ENCODE data around the gene HDDC3.
A peak's percentile ranks its signal among the peaks of the same experiment; 100 is the strongest.

The HDDC3 gene, protein sequence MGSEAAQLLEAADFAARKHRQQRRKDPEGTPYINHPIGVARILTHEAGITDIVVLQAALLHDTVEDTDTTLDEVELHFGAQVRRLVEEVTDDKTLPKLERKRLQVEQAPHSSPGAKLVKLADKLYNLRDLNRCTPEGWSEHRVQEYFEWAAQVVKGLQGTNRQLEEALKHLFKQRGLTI

DNA sequence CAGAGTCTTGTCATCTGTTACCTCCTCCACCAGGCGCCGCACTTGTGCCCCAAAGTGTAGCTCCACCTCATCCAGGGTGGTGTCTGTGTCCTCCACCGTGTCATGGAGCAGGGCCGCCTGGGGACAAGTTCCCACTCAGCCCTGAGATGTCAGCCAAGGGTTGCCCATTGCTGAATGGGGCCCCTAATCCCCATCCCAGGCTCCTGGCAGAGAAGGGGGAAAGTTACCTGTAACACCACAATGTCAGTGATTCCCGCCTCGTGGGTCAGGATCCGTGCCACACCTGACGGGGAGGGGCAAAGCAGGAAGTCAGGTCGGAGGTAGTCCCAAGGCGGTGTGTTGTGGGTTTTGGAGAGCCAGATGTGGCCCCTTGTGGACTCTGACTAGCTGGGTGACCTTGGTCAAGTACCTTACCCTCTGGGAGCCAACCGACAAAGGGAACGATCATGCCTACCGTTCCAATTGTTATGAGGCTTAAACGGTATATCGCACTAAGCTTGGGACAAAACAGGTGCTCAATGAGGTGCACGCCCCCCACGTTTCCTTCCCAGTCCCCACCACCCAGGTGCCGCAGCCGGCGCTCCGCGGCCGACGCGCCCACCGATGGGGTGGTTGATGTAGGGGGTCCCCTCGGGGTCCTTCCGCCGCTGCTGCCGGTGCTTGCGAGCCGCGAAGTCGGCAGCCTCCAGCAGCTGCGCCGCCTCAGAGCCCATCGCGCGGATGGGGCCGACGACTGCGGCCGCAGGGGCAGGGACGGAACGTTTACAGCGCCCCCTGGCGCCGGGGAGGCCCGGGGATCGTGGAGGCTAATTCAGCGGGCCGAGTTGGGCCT lies at the start of gene HDDC3:
Gene HDDC3, minus strand, starts transcription at position 722 of the 832 bp plus-strand sequence. Its CDS starts 9 bp downstream, at position 713.
- peak; percentile 96 for DNase-seq (ENCODE audit: low read depth)
- H3K4me3 ChIP-seq (ENCODE audit: low read depth, low read length), result peak within 1 kb of the TSS; percentile 98
- TF ChIP-seq, protein P1, sequence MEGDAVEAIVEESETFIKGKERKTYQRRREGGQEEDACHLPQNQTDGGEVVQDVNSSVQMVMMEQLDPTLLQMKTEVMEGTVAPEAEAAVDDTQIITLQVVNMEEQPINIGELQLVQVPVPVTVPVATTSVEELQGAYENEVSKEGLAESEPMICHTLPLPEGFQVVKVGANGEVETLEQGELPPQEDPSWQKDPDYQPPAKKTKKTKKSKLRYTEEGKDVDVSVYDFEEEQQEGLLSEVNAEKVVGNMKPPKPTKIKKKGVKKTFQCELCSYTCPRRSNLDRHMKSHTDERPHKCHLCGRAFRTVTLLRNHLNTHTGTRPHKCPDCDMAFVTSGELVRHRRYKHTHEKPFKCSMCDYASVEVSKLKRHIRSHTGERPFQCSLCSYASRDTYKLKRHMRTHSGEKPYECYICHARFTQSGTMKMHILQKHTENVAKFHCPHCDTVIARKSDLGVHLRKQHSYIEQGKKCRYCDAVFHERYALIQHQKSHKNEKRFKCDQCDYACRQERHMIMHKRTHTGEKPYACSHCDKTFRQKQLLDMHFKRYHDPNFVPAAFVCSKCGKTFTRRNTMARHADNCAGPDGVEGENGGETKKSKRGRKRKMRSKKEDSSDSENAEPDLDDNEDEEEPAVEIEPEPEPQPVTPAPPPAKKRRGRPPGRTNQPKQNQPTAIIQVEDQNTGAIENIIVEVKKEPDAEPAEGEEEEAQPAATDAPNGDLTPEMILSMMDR (IDR thresholded peaks at IDR 0.05; ENCODE audit: low read depth, low read length), result peak; percentile 92
- TF ChIP-seq MYC (IDR thresholded peaks at IDR 0.05; ENCODE audit: low read depth, low read length) (peak; percentile 87), POLR2A (IDR thresholded peaks at IDR 0.05; ENCODE audit: extremely low read depth, insufficient read length) (peak; percentile 92)
- TF ChIP-seq, protein P2, sequence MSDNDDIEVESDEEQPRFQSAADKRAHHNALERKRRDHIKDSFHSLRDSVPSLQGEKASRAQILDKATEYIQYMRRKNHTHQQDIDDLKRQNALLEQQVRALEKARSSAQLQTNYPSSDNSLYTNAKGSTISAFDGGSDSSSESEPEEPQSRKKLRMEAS (IDR thresholded peaks at IDR 0.05; ENCODE audit: low read depth, low read length), result peak; percentile 75

DNA sequence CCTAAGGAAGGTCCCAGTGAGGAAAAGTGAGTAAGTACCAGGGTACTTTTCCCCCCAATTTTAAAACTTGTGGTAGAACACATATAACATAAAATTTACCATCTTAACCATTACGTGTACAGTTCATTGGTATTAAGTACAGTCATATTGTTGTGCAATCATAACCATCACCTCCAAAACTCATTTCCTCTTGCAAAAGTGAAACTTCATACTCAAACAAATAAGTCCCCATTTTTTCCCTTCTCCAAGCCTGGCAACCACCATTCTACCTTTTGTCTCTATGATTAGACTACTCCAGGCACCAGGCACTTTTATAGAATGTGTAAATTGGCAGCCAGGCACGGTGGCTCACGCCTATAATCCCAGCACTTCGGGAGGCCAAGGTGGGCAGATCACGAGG lies 49.8 kb upstream of the HDDC3 start:
- peak; percentile 66 for DNase-seq (ENCODE audit: low read depth)
- TF ChIP-seq, protein P2 (IDR thresholded peaks at IDR 0.05; ENCODE audit: low read depth, low read length), result no peak
- TF ChIP-seq POLR2A (IDR thresholded peaks at IDR 0.05; ENCODE audit: extremely low read depth, insufficient read length), result no peak
- TF ChIP-seq, protein P1 (IDR thresholded peaks at IDR 0.05; ENCODE audit: low read depth, low read length), result no peak
- TF ChIP-seq MYC (IDR thresholded peaks at IDR 0.05; ENCODE audit: low read depth, low read length), result no peak
- H3K4me3 ChIP-seq (ENCODE audit: low read depth, low read length), result no peak overlapping the region

DNA sequence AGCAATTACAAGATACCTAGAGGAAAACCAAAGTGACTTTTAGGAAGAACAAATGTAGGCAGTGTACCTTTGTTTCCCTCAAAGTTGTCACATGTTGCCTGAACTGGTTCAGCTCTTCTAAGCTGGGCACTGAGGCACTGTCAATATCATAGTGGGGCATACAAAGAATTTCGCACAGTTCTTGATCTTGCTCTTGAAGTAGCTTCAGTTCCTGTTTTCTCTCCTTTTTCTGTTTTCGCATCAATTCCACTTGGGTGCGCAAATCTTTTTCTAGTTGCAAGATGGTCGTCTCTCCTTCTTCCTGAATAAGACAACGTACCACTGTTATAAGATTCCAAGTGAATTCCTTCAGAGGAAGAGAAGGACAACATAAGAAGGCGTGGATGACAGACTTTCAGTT lies 49.3 kb upstream of the HDDC3 start:
- no peak overlapping the region for H3K4me3 ChIP-seq (ENCODE audit: low read depth, low read length)
- TF ChIP-seq MYC (IDR thresholded peaks at IDR 0.05; ENCODE audit: low read depth, low read length) (no peak), POLR2A (IDR thresholded peaks at IDR 0.05; ENCODE audit: extremely low read depth, insufficient read length) (no peak)
- TF ChIP-seq, protein P1 (IDR thresholded peaks at IDR 0.05; ENCODE audit: low read depth, low read length), result no peak
- TF ChIP-seq, protein P2 (IDR thresholded peaks at IDR 0.05; ENCODE audit: low read depth, low read length), result no peak
- DNase-seq (ENCODE audit: low read depth), result no peak

DNA sequence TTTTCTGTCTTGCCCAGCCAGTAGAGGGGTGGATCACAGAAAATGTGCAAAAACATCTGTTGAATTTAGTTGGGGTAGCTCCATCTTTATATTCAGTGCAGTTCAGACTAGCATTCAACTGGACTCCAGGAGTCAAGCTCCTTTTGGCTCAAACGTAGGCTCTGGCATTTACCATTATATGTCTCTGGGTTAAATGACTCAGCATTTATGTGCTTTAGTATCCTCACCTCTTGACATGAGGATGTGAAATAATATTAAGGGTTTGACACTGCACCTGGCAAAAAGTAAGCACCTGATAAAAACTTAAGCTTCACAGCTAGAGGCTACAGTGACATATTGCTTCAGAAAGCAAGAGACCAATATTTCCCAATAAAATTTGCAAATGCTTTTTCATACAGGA lies 47.2 kb upstream of the HDDC3 start:
- TF ChIP-seq, protein P2 (IDR thresholded peaks at IDR 0.05; ENCODE audit: low read depth, low read length), result no peak
- TF ChIP-seq, protein P1 (IDR thresholded peaks at IDR 0.05; ENCODE audit: low read depth, low read length), result no peak
- TF ChIP-seq MYC (IDR thresholded peaks at IDR 0.05; ENCODE audit: low read depth, low read length) (no peak), POLR2A (IDR thresholded peaks at IDR 0.05; ENCODE audit: extremely low read depth, insufficient read length) (no peak)
- H3K4me3 ChIP-seq (ENCODE audit: low read depth, low read length), result no peak overlapping the region
- no peak for DNase-seq (ENCODE audit: low read depth)

DNA sequence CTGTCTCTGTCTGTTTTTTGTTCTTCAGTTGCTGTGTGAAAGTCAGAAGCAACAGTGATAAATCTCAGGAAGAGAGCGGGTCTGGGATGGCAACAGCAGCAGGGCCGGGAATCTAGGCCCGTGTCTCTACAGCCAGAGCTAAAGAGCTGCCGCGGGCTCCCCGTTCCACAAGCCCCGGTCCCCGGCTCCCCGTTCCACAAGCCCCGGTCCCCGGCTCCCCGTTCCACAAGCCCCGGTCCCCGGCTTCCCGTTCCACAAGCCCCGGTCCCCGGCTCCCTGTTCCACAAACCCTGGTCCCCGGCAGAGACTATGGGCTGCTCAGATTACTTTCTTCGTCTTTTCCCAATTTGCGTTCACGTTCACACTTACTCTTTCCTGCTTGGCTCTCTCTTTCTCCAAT lies 41.9 kb upstream of the HDDC3 start:
- H3K4me3 ChIP-seq (ENCODE audit: low read depth, low read length), result no peak overlapping the region
- DNase-seq (ENCODE audit: low read depth), result no peak
- TF ChIP-seq, protein P1 (IDR thresholded peaks at IDR 0.05; ENCODE audit: low read depth, low read length), result no peak
- TF ChIP-seq POLR2A (IDR thresholded peaks at IDR 0.05; ENCODE audit: extremely low read depth, insufficient read length), result no peak
